WTC11 (cell line): ENCODE results near the gene MYH14. TPM values are rescaled to one million over a fixed set of nuclear protein-coding genes. Genes with fewer than 3 reads are reported as not detected.
A peak's percentile ranks its signal among the peaks of the same experiment; 100 is the strongest.

ENCODE experiments used
- CTCF ChIP-seq: fragments of 200-600 bp; IDR thresholded peaks from 2 replicates; pipeline ENCODE4 v1.8.0; 2022; ENCODE audit warnings: antibody characterized with exemption
- ESRRA ChIP-seq: sonication (generic); formaldehyde crosslinking; IDR thresholded peaks from 2 replicates; pipeline ENCODE4 v1.8.1; 2022; ENCODE audit warnings: mild to moderate bottlenecking, missing genetic modification reagents, borderline replicate concordance
- FOXP4 ChIP-seq: sonication (generic); formaldehyde crosslinking; IDR thresholded peaks from 2 replicates; pipeline ENCODE4 v1.8.0; 2022; ENCODE audit warnings: mild to moderate bottlenecking, missing genetic modification reagents
- MYBL2 ChIP-seq: sonication (generic); formaldehyde crosslinking; IDR thresholded peaks from 2 replicates; pipeline ENCODE4 v1.8.1; 2023; ENCODE audit warnings: mild to moderate bottlenecking, moderate library complexity, missing genetic modification reagents
- NFYB ChIP-seq: sonication (generic); formaldehyde crosslinking; conservative IDR thresholded peaks from 2 replicates; pipeline ENCODE4 v1.8.0; 2022; ENCODE audit warnings: low read depth, missing genetic modification reagents
- PRRX2 ChIP-seq: fragments of 250-450 bp; sonication (Bioruptor Pico); IDR thresholded peaks from 2 replicates; pipeline ENCODE4 v1.8.0; 2021; ENCODE audit warnings: mild to moderate bottlenecking
- ZNF138 ChIP-seq: sonication (generic); formaldehyde crosslinking; conservative IDR thresholded peaks from 2 replicates; pipeline ENCODE4 v1.8.1; 2022; ENCODE audit warnings: mild to moderate bottlenecking, moderate library complexity, missing genetic modification reagents
- ZNF232 ChIP-seq: sonication (generic); formaldehyde crosslinking; IDR thresholded peaks from 2 replicates; pipeline ENCODE4 v1.8.0; 2022; ENCODE audit warnings: mild to moderate bottlenecking, missing genetic modification reagents
- total RNA-seq: library from RNA; stranded (reverse); gene quantifications from 3 replicates; pipeline ENCODE4 v1.2.3, GENCODE V29; 2021
- TF ChIP-seq, protein P1 (sequence below): sonication (generic); formaldehyde crosslinking; IDR thresholded peaks from 2 replicates; pipeline ENCODE4 v1.8.1; 2023; ENCODE audit warnings: mild to moderate bottlenecking, moderate library complexity, missing genetic modification reagents
- TF ChIP-seq, protein P2 (sequence below): sonication (generic); formaldehyde crosslinking; IDR thresholded peaks from 2 replicates; pipeline ENCODE4 v1.8.0; 2023; ENCODE audit warnings: missing genetic modification reagents, mild to moderate bottlenecking, borderline replicate concordance
- TF ChIP-seq, protein P3 (sequence below): sonication (generic); formaldehyde crosslinking; IDR thresholded peaks from 2 replicates; pipeline ENCODE4 v1.8.0; 2022; ENCODE audit warnings: mild to moderate bottlenecking, missing genetic modification reagents
- TF ChIP-seq, protein P4 (sequence below): sonication (generic); formaldehyde crosslinking; IDR thresholded peaks from 2 replicates; pipeline ENCODE4 v1.8.0; 2023; ENCODE audit warnings: mild to moderate bottlenecking, missing genetic modification reagents
- TF ChIP-seq, protein P5 (sequence below): fragments of 250-450 bp; sonication (Bioruptor Pico); IDR thresholded peaks from 2 replicates; pipeline ENCODE4 v1.9.0; 2021; ENCODE audit warnings: mild to moderate bottlenecking, borderline replicate concordance
- TF ChIP-seq, protein P6 (sequence below): fragments of 250-450 bp; sonication (Bioruptor Pico); IDR thresholded peaks from 2 replicates; pipeline ENCODE4 v1.9.0; 2021; ENCODE audit warnings: mild to moderate bottlenecking
- TF ChIP-seq, protein P7 (sequence below): fragments of 250-450 bp; sonication (Bioruptor Pico); IDR thresholded peaks from 2 replicates; pipeline ENCODE4 v1.9.0; 2021; ENCODE audit warnings: moderate library complexity, mild to moderate bottlenecking, inconsistent platforms, borderline replicate concordance

Gene MYH14
- total RNA-seq, 1 experiment from 2014 or later, result 25.8 TPM

DNA sequence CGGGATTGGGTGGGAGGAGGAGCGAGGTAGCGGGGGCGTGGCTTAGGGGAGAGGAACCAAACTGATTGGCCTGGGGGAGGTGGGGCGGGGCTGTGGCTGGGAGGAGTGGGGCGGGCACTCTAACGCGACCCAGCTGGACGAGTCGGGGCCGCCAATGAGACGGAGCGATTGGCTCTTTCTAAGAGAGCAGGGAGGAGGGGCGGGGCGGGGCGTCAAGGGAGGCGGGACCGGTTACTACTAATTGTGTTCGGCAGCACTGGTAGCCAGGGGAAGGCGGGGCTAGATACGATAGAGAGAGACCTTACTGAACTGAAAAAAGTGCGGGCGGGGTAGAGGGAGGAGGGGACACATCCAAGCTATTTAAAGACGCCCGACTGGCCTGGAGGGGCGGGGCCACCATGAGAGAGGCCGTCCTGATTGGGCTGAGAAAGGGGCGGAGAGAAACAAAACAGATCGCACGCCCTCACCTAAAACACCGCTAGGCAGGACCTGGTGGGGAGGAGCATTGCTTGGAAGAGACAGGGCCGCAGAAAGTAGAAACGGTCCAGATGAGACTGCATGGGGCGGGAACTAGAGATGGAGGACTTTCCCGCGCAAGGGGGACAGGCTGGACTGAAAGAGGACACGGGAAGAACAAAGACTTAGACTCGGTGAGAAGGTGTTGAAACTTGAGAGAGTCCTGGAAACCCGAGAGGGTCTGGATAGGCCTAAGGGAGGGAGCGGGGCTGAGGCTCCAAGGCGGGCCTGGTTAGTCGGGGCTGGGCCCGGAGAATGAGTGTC is 125.9 kb downstream of the MYH14 start, which contains the start of gene KCNC3 (continued):
- TF ChIP-seq, protein P1, sequence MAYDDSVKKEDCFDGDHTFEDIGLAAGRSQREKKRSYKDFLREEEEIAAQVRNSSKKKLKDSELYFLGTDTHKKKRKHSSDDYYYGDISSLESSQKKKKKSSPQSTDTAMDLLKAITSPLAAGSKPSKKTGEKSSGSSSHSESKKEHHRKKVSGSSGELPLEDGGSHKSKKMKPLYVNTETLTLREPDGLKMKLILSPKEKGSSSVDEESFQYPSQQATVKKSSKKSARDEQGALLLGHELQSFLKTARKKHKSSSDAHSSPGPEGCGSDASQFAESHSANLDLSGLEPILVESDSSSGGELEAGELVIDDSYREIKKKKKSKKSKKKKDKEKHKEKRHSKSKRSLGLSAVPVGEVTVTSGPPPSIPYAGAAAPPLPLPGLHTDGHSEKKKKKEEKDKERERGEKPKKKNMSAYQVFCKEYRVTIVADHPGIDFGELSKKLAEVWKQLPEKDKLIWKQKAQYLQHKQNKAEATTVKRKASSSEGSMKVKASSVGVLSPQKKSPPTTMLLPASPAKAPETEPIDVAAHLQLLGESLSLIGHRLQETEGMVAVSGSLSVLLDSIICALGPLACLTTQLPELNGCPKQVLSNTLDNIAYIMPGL (CRISPR knock-in tag), result no peak
- TF ChIP-seq, protein P2, sequence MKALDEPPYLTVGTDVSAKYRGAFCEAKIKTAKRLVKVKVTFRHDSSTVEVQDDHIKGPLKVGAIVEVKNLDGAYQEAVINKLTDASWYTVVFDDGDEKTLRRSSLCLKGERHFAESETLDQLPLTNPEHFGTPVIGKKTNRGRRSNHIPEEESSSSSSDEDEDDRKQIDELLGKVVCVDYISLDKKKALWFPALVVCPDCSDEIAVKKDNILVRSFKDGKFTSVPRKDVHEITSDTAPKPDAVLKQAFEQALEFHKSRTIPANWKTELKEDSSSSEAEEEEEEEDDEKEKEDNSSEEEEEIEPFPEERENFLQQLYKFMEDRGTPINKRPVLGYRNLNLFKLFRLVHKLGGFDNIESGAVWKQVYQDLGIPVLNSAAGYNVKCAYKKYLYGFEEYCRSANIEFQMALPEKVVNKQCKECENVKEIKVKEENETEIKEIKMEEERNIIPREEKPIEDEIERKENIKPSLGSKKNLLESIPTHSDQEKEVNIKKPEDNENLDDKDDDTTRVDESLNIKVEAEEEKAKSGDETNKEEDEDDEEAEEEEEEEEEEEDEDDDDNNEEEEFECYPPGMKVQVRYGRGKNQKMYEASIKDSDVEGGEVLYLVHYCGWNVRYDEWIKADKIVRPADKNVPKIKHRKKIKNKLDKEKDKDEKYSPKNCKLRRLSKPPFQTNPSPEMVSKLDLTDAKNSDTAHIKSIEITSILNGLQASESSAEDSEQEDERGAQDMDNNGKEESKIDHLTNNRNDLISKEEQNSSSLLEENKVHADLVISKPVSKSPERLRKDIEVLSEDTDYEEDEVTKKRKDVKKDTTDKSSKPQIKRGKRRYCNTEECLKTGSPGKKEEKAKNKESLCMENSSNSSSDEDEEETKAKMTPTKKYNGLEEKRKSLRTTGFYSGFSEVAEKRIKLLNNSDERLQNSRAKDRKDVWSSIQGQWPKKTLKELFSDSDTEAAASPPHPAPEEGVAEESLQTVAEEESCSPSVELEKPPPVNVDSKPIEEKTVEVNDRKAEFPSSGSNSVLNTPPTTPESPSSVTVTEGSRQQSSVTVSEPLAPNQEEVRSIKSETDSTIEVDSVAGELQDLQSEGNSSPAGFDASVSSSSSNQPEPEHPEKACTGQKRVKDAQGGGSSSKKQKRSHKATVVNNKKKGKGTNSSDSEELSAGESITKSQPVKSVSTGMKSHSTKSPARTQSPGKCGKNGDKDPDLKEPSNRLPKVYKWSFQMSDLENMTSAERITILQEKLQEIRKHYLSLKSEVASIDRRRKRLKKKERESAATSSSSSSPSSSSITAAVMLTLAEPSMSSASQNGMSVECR (CRISPR knock-in tag), result no peak
- TF ChIP-seq MYBL2 (CRISPR knock-in tag) (no peak), CTCF (no peak), ESRRA (CRISPR knock-in tag) (no peak), ZNF138 (CRISPR knock-in tag) (no peak), PRRX2 (0 out of 2 replicates have a peak, but pooled peaks have one; percentile 24), FOXP4 (CRISPR knock-in tag) (no peak), NFYB (CRISPR knock-in tag) (no peak; the same call in 1 of the 2 replicates), ZNF232 (CRISPR knock-in tag) (no peak)
- TF ChIP-seq, protein P3, sequence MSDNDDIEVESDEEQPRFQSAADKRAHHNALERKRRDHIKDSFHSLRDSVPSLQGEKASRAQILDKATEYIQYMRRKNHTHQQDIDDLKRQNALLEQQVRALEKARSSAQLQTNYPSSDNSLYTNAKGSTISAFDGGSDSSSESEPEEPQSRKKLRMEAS, result 0 out of 2 replicates have a peak, but pooled peaks have one; percentile 21
- TF ChIP-seq, protein P4, sequence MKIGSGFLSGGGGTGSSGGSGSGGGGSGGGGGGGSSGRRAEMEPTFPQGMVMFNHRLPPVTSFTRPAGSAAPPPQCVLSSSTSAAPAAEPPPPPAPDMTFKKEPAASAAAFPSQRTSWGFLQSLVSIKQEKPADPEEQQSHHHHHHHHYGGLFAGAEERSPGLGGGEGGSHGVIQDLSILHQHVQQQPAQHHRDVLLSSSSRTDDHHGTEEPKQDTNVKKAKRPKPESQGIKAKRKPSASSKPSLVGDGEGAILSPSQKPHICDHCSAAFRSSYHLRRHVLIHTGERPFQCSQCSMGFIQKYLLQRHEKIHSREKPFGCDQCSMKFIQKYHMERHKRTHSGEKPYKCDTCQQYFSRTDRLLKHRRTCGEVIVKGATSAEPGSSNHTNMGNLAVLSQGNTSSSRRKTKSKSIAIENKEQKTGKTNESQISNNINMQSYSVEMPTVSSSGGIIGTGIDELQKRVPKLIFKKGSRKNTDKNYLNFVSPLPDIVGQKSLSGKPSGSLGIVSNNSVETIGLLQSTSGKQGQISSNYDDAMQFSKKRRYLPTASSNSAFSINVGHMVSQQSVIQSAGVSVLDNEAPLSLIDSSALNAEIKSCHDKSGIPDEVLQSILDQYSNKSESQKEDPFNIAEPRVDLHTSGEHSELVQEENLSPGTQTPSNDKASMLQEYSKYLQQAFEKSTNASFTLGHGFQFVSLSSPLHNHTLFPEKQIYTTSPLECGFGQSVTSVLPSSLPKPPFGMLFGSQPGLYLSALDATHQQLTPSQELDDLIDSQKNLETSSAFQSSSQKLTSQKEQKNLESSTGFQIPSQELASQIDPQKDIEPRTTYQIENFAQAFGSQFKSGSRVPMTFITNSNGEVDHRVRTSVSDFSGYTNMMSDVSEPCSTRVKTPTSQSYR (CRISPR knock-in tag), result no peak
- TF ChIP-seq, protein P5, sequence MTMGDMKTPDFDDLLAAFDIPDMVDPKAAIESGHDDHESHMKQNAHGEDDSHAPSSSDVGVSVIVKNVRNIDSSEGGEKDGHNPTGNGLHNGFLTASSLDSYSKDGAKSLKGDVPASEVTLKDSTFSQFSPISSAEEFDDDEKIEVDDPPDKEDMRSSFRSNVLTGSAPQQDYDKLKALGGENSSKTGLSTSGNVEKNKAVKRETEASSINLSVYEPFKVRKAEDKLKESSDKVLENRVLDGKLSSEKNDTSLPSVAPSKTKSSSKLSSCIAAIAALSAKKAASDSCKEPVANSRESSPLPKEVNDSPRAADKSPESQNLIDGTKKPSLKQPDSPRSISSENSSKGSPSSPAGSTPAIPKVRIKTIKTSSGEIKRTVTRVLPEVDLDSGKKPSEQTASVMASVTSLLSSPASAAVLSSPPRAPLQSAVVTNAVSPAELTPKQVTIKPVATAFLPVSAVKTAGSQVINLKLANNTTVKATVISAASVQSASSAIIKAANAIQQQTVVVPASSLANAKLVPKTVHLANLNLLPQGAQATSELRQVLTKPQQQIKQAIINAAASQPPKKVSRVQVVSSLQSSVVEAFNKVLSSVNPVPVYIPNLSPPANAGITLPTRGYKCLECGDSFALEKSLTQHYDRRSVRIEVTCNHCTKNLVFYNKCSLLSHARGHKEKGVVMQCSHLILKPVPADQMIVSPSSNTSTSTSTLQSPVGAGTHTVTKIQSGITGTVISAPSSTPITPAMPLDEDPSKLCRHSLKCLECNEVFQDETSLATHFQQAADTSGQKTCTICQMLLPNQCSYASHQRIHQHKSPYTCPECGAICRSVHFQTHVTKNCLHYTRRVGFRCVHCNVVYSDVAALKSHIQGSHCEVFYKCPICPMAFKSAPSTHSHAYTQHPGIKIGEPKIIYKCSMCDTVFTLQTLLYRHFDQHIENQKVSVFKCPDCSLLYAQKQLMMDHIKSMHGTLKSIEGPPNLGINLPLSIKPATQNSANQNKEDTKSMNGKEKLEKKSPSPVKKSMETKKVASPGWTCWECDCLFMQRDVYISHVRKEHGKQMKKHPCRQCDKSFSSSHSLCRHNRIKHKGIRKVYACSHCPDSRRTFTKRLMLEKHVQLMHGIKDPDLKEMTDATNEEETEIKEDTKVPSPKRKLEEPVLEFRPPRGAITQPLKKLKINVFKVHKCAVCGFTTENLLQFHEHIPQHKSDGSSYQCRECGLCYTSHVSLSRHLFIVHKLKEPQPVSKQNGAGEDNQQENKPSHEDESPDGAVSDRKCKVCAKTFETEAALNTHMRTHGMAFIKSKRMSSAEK (CRISPR knock-in tag), result no peak
- TF ChIP-seq, protein P6, sequence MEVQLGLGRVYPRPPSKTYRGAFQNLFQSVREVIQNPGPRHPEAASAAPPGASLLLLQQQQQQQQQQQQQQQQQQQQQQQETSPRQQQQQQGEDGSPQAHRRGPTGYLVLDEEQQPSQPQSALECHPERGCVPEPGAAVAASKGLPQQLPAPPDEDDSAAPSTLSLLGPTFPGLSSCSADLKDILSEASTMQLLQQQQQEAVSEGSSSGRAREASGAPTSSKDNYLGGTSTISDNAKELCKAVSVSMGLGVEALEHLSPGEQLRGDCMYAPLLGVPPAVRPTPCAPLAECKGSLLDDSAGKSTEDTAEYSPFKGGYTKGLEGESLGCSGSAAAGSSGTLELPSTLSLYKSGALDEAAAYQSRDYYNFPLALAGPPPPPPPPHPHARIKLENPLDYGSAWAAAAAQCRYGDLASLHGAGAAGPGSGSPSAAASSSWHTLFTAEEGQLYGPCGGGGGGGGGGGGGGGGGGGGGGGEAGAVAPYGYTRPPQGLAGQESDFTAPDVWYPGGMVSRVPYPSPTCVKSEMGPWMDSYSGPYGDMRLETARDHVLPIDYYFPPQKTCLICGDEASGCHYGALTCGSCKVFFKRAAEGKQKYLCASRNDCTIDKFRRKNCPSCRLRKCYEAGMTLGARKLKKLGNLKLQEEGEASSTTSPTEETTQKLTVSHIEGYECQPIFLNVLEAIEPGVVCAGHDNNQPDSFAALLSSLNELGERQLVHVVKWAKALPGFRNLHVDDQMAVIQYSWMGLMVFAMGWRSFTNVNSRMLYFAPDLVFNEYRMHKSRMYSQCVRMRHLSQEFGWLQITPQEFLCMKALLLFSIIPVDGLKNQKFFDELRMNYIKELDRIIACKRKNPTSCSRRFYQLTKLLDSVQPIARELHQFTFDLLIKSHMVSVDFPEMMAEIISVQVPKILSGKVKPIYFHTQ (CRISPR knock-in tag), result no peak
- TF ChIP-seq, protein P7, sequence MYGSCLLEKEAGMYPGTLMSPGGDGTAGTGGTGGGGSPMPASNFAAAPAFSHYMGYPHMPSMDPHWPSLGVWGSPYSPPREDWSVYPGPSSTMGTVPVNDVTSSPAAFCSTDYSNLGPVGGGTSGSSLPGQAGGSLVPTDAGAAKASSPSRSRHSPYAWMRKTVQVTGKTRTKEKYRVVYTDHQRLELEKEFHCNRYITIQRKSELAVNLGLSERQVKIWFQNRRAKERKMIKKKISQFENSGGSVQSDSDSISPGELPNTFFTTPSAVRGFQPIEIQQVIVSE (CRISPR knock-in tag), result no peak
